ENCODE data around the gene CCDC15. TPM values are rescaled to one million over a fixed set of nuclear protein-coding genes. Genes with fewer than 3 reads are reported as not detected.

Gene CCDC15
- total RNA-seq, 2 donors from 2014 or later = 3.6 to 7.1 TPM

- no peak for TF ChIP-seq CTCF (IDR thresholded peaks at IDR 0.05)
- TF ChIP-seq POLR2A (IDR thresholded peaks at IDR 0.05) = no peak
- no peak for TF ChIP-seq POLR2AphosphoS5 (IDR thresholded peaks at IDR 0.05)
- no peaks in the 10 kb centered on the region for H3K9me3 ChIP-seq
- 49% methylated on average over 8 of the region's 10 CpGs for WGBS
- H3K36me3 ChIP-seq = no peaks in the 10 kb centered on the region
- H3K27me3 ChIP-seq (replicated peaks; ENCODE audit: insufficient read depth) = no peaks in the 10 kb centered on the region
- no peak overlapping the region for H3K4me3 ChIP-seq
- intact Hi-C loops (cut with DNase I) = no loop called here
- H3K4me1 ChIP-seq (replicated peaks) = no peaks in the 10 kb centered on the region
- DNase-seq (ENCODE audit: low spot score) = no peak
- no peak overlapping the region for H3K27ac ChIP-seq
These were observed 128.8 kb downstream of the CCDC15 start for GRCh38 chr11:125082611-125083311.

- no peaks in the 10 kb centered on the region for H3K4me1 ChIP-seq (replicated peaks)
- 77% methylated on average over 11 of the region's 11 CpGs for WGBS
- H3K27me3 ChIP-seq (replicated peaks; ENCODE audit: insufficient read depth) = no peaks in the 10 kb centered on the region
- intact Hi-C loops (cut with DNase I) = no loop called here
- no peak overlapping the region for H3K4me3 ChIP-seq
- no peaks in the 10 kb centered on the region for H3K36me3 ChIP-seq
- H3K27ac ChIP-seq = no peak overlapping the region
- TF ChIP-seq POLR2A (IDR thresholded peaks at IDR 0.05) (no peak), CTCF (IDR thresholded peaks at IDR 0.05) (no peak), POLR2AphosphoS5 (IDR thresholded peaks at IDR 0.05) (no peak)
- DNase-seq (ENCODE audit: low spot score) = no peak
- H3K9me3 ChIP-seq = no peaks in the 10 kb centered on the region
These were observed 129.5 kb downstream of the CCDC15 start for GRCh38 chr11:125083312-125084056.

GRCh38 chr11:125084057-125084416, 130.0 kb downstream of the CCDC15 start:
- Histone ChIP-seq H3K4me3 (no peak overlapping the region), H3K27ac (no peak overlapping the region), H3K36me3 (no peaks in the 10 kb centered on the region), H3K4me1 (replicated peaks) (no peaks in the 10 kb centered on the region), H3K27me3 (replicated peaks; ENCODE audit: insufficient read depth) (no peaks in the 10 kb centered on the region), H3K9me3 (no peaks in the 10 kb centered on the region)
- no peak for DNase-seq (ENCODE audit: low spot score)
- 72% methylated on average over 8 of the region's 11 CpGs for WGBS
- TF ChIP-seq CTCF (IDR thresholded peaks at IDR 0.05) = no peak
- no peak for TF ChIP-seq POLR2A (IDR thresholded peaks at IDR 0.05)
- no peak for TF ChIP-seq POLR2AphosphoS5 (IDR thresholded peaks at IDR 0.05)
- intact Hi-C loops (cut with DNase I) = no loop called here

GRCh38 chr11:125084761-125085231, 130.8 kb downstream of the CCDC15 start:
- no peak for TF ChIP-seq POLR2A (IDR thresholded peaks at IDR 0.05)
- Histone ChIP-seq H3K27ac (no peak overlapping the region), H3K4me3 (no peak overlapping the region), H3K27me3 (replicated peaks; ENCODE audit: insufficient read depth) (no peaks in the 10 kb centered on the region), H3K9me3 (no peaks in the 10 kb centered on the region), H3K36me3 (no peaks in the 10 kb centered on the region), H3K4me1 (replicated peaks) (no peaks in the 10 kb centered on the region)
- intact Hi-C loops (cut with DNase I) = no loop called here
- 82% methylated on average over 8 of the region's 8 CpGs for WGBS
- DNase-seq (ENCODE audit: low spot score) = no peak

- H3K9me3 ChIP-seq = no peaks in the 10 kb centered on the region
- intact Hi-C loops (cut with DNase I) = no loop called here
- H3K27ac ChIP-seq = no peak overlapping the region
- TF ChIP-seq CTCF (IDR thresholded peaks at IDR 0.05) (no peak), POLR2A (IDR thresholded peaks at IDR 0.05) (no peak), POLR2AphosphoS5 (IDR thresholded peaks at IDR 0.05) (no peak)
- DNase-seq (ENCODE audit: low spot score) = no peak
- no peaks in the 10 kb centered on the region for H3K36me3 ChIP-seq
- WGBS = 77% methylated on average over 18 of the region's 20 CpGs
- H3K4me1 ChIP-seq (replicated peaks) = no peaks in the 10 kb centered on the region
- H3K27me3 ChIP-seq (replicated peaks; ENCODE audit: insufficient read depth) = no peaks in the 10 kb centered on the region
- H3K4me3 ChIP-seq = no peak overlapping the region
These were observed 131.5 kb downstream of the CCDC15 start for GRCh38 chr11:125085301-125086081.
